HepG2 (cell line): Measurements from ENCODE around the gene KCND2.

Experiments
- CTCF ChIP-seq: sonication (generic); formaldehyde crosslinking; IDR thresholded peaks from 2 replicates; pipeline ENCODE4 v1.5.0; 2020; ENCODE audit warnings: mild to moderate bottlenecking, missing genetic modification reagents, moderate library complexity
- MAX ChIP-seq: IDR thresholded peaks from 2 replicates; pipeline ENCODE4 v1.6.1; 2012; ENCODE audit warnings: inconsistent platforms

- TF ChIP-seq MAX, result no peak
- no peak for TF ChIP-seq CTCF (CRISPR knock-in tag)
Observed at GRCh38 chr7:120400806-120401455, 128.0 kb downstream of the KCND2 start.
